IMR-90 (cell line): ENCODE results near the gene BAIAP2. TPM values are rescaled to one million over a fixed set of nuclear protein-coding genes. Genes with fewer than 3 reads are reported as not detected.

Experiments
- ATAC-seq: fragments of 200-7000 bp; cut with Tn5 transposase; 2 replicates; pipeline ENCODE4 v1.9.1; 2020; ENCODE audit warnings: low read depth, mild to moderate bottlenecking, moderate library complexity
- BruUV-seq: library from RNA; stranded (reverse); fragments of 400-500 nt; replicated peaks from 2 replicates; lab custom pipeline; 2021; lab: Mats Ljungman, UMichigan
- CTCF ChIA-PET: fragments of 300-600 bp; formaldehyde crosslinking; extraction: SDS; loops from one replicate; lab custom pipeline; 2021; ENCODE audit warnings: antibody characterized with exemption; lab: Yijun Ruan, JAX
- POLR2A ChIA-PET: fragments of 300-600 bp; sonication (Branson Sonifier 250); formaldehyde crosslinking; loops from one replicate; lab custom pipeline; 2022; ENCODE audit warnings: antibody characterized with exemption; ENCODE audit not compliant: unreplicated experiment; lab: Charles Lee
- DNase-seq: peaks from one replicate; pipeline ENCODE4 v3.0.0; 2013
- H2AFZ ChIP-seq: replicated peaks from 2 replicates; pipeline ENCODE3; 2013; ENCODE audit warnings: low read length, mild to moderate bottlenecking; ENCODE audit not compliant: poor library complexity
- H2AK5ac ChIP-seq: 2 replicates; pipeline ENCODE4 v1.6.1; 2013; ENCODE audit warnings: low read depth, low read length, inconsistent platforms
- H2AK9ac ChIP-seq: replicated peaks from 2 replicates; pipeline ENCODE3; 2013; ENCODE audit warnings: mild to moderate bottlenecking, low read depth, low read length, moderate library complexity; ENCODE audit not compliant: poor library complexity
- H2BK120ac ChIP-seq: 2 replicates; pipeline ENCODE4 v1.6.1; 2013; ENCODE audit warnings: low read depth, low read length, inconsistent platforms
- H2BK15ac ChIP-seq: 3 replicates; pipeline ENCODE4 v1.6.1; 2013; ENCODE audit warnings: low read depth, low read length, inconsistent platforms
- H2BK20ac ChIP-seq: 2 replicates; pipeline ENCODE4 v1.6.1; 2013; ENCODE audit warnings: low read depth, mild to moderate bottlenecking, inconsistent platforms, low read length, moderate library complexity
- H2BK5ac ChIP-seq: 2 replicates; pipeline ENCODE4 v1.6.1; 2013; ENCODE audit warnings: mild to moderate bottlenecking, low read depth, low read length, inconsistent platforms; ENCODE audit not compliant: poor library complexity, severe bottlenecking
- H3K14ac ChIP-seq: replicated peaks from 2 replicates; pipeline ENCODE4 v1.6.1; 2013; ENCODE audit warnings: low read depth, low read length, inconsistent platforms
- H3K18ac ChIP-seq: 2 replicates; pipeline ENCODE4 v1.6.1; 2013; ENCODE audit warnings: low read depth, low read length, control low read depth
- H3K23ac ChIP-seq: 2 replicates; pipeline ENCODE4 v1.6.1; 2013; ENCODE audit warnings: low read depth, low read length, inconsistent platforms
- H3K27ac ChIP-seq: 2 replicates; pipeline ENCODE4 v1.5.1; 2013; ENCODE audit warnings: mild to moderate bottlenecking, control low read depth, low read length; ENCODE audit not compliant: insufficient read depth
- H3K27me3 ChIP-seq: 2 replicates; pipeline ENCODE4 v1.6.1; 2013; ENCODE audit warnings: low read length; ENCODE audit not compliant: control insufficient read depth, insufficient read depth
- H3K36me3 ChIP-seq: 2 replicates; pipeline ENCODE4 v1.6.1; 2013; ENCODE audit warnings: low read length, mixed read lengths; ENCODE audit not compliant: control insufficient read depth, insufficient read depth
- H3K4ac ChIP-seq: 2 replicates; pipeline ENCODE4 v1.6.1; 2013; ENCODE audit warnings: low read depth, low read length, inconsistent platforms
- H3K4me1 ChIP-seq: 2 replicates; pipeline ENCODE4 v1.6.1; 2013; ENCODE audit warnings: low read length, mixed read lengths; ENCODE audit not compliant: control insufficient read depth, insufficient read depth
- H3K4me2 ChIP-seq: 2 replicates; pipeline ENCODE4 v1.6.1; 2013; ENCODE audit warnings: low read depth, mild to moderate bottlenecking, control low read depth, low read length, moderate library complexity
- H3K4me3 ChIP-seq: 2 replicates; pipeline ENCODE4 v1.5.1; 2013; ENCODE audit warnings: low read depth, mild to moderate bottlenecking, control low read depth, low read length, moderate library complexity; ENCODE audit not compliant: insufficient read depth
- H3K56ac ChIP-seq: 2 replicates; pipeline ENCODE4 v1.6.1; 2013; ENCODE audit warnings: low read length, inconsistent platforms; ENCODE audit not compliant: insufficient read depth; ENCODE audit errors: extremely low read depth
- H3K79me1 ChIP-seq, 2 experiments: 2 replicates each; pipeline ENCODE4 v1.6.1; 2013; ENCODE audit warnings: low read length in 2 of 2, inconsistent platforms in 1 of 2, low read depth in 1 of 2
- H3K9ac ChIP-seq: 2 replicates; pipeline ENCODE4 v1.6.1; 2013; ENCODE audit warnings: low read depth, low read length, control low read depth
- H3K9me1 ChIP-seq: 2 replicates; pipeline ENCODE4 v1.6.1; 2013; ENCODE audit warnings: low read length, inconsistent platforms; ENCODE audit not compliant: insufficient read depth
- H3K9me3 ChIP-seq: 2 replicates; pipeline ENCODE4 v1.6.1; 2013; ENCODE audit warnings: low read length; ENCODE audit not compliant: control insufficient read depth, insufficient read depth
- H4K20me1 ChIP-seq: 2 replicates; pipeline ENCODE4 v1.6.1; 2013; ENCODE audit warnings: low read length, inconsistent platforms; ENCODE audit not compliant: insufficient read depth
- H4K5ac ChIP-seq: 2 replicates; pipeline ENCODE4 v1.6.1; 2013; ENCODE audit warnings: mild to moderate bottlenecking, low read depth, low read length, control low read depth
- H4K8ac ChIP-seq, 2 experiments: 2 replicates each; pipeline ENCODE4 v1.6.1; 2013; ENCODE audit warnings: low read depth in 2 of 2, low read length in 2 of 2, control low read depth in 1 of 2, inconsistent platforms in 1 of 2
- H4K91ac ChIP-seq: 2 replicates; pipeline ENCODE4 v1.6.1; 2013; ENCODE audit warnings: low read depth, low read length, inconsistent platforms; ENCODE audit not compliant: insufficient read depth
- CTCF ChIP-seq: conservative IDR thresholded peaks from 2 replicates; pipeline ENCODE4 v1.5.1; 2012; ENCODE audit warnings: mild to moderate bottlenecking, low read depth, low read length, improper control_type of control experiment
- ELK1 ChIP-seq: fragments of 150-350 bp; IDR thresholded peaks from 2 replicates; pipeline ENCODE4 v1.6.1; 2016; ENCODE audit warnings: low read depth, mild to moderate bottlenecking, low read length, moderate library complexity, borderline replicate concordance
- FOS ChIP-seq: fragments of 150-350 bp; IDR thresholded peaks from 2 replicates; pipeline ENCODE4 v1.6.1; 2016; ENCODE audit warnings: low read depth, low read length
- MAFK ChIP-seq: IDR thresholded peaks from 2 replicates; pipeline ENCODE4 v1.6.1; 2012; ENCODE audit warnings: low read depth, low read length, improper control_type of control experiment
- NFE2L2 ChIP-seq: fragments of 150-350 bp; IDR thresholded peaks from 2 replicates; pipeline ENCODE4 v1.6.1; 2016; ENCODE audit warnings: low read depth, mild to moderate bottlenecking, low read length
- POLR2A ChIP-seq: IDR thresholded peaks from 2 replicates; pipeline ENCODE4 v1.6.1; 2012; ENCODE audit warnings: mild to moderate bottlenecking, low read depth, low read length
- RCOR1 ChIP-seq: IDR thresholded peaks from 2 replicates; pipeline ENCODE4 v1.6.1; 2012; ENCODE audit warnings: mild to moderate bottlenecking, low read length, improper control_type of control experiment; ENCODE audit not compliant: insufficient replicate concordance
- RFX5 ChIP-seq: IDR thresholded peaks from 2 replicates; pipeline ENCODE4 v1.8.0; 2012; ENCODE audit warnings: low read depth, mild to moderate bottlenecking, low read length, moderate library complexity
- USF2 ChIP-seq: fragments of 150-350 bp; IDR thresholded peaks from 2 replicates; pipeline ENCODE4 v1.6.1; 2017; ENCODE audit warnings: mild to moderate bottlenecking, antibody characterized with exemption, low read length, low read depth
- WGBS, 2 experiments: methylation state at CpG; one replicate each; pipeline versions ENCODE4 v1.1.5 to v1.1.7; 2013; ENCODE audit warnings: missing lambda C conversion rate in 2 of 2; ENCODE audit not compliant: insufficient read length in 1 of 2; ENCODE audit errors: extremely low coverage in 2 of 2; 5-methylcytosine and 5-hydroxymethylcytosine counted together
- dilution Hi-C: fragments of 300-500 bp; cut with HindIII; formaldehyde crosslinking; loops from one replicate; pipeline ENCODE4 v1.14.3; 2018; ENCODE audit warnings: low sequenced_read_pairs; ENCODE audit not compliant: unreplicated experiment
- in situ Hi-C: fragments of 300-500 bp; cut with MboI; formaldehyde crosslinking; loops from 3 replicates; pipeline ENCODE4 v1.14.3; 2019; ENCODE audit warnings: low sequenced_read_pairs, inconsistent platforms, mixed read lengths
- intact Hi-C: fragments of 100-400 bp; cut with micrococcal nuclease; formaldehyde crosslinking; loops from 2 replicates; pipeline ENCODE4 v1.10.0; 2022
- polyA plus RNA-seq, 3 experiments: library from polyadenylated mRNA; depleted of rRNA; stranded (reverse); fragments of >200 nt; gene quantifications; 2 replicates each; pipeline ENCODE4 v1.2.3, GENCODE V29; 2012; ENCODE audit warnings: low replicate concordance in 1 of 3
- total RNA-seq: library from RNA; depleted of rRNA; stranded (reverse); fragments of >200 nt; gene quantifications from 2 replicates; pipeline ENCODE4 v1.2.3, GENCODE V29; 2012

The BAIAP2 gene
- total and polyA plus RNA-seq, 2 of the 4 experiments (the other 2 are of a cell fraction) = 18.3 to 32.6 TPM

- no peak overlapping the region for H4K8ac ChIP-seq
- in situ Hi-C loops (no loop called here), intact Hi-C loops (no loop called here), dilution Hi-C loops (no loop called here)
- H2BK5ac ChIP-seq = no peak overlapping the region
- ChIA-PET CTCF (interaction anchor here (0.7 kb wide), 1 partner anchor 36 kb away, joined by 3 read pairs; no protein-coding TSS in a partner anchor), POLR2A (no interaction called here)
- no peak overlapping the region for H2BK15ac ChIP-seq
- no peak overlapping the region for H3K4ac ChIP-seq
- no peaks in the 10 kb centered on the region for H3K9me3 ChIP-seq
- H3K4me1 ChIP-seq = peaks cover 12% of the 10 kb centered on the region
- no peak overlapping the region for H4K91ac ChIP-seq
- DNase-seq (no peak), ATAC-seq (no peak)
- no peaks in the 10 kb centered on the region for H3K27me3 ChIP-seq
- no peak overlapping the region for H2BK120ac ChIP-seq
- H2BK20ac ChIP-seq = no peak overlapping the region
- no peak overlapping the region for H3K27ac ChIP-seq
- WGBS, 2 experiments = 90% methylated on average over 2 of the region's 16 CpGs; no CpG with 5 or more reads in 1 of the 2 experiments
- no TSS peak for BruUV-seq
- peaks cover 12 to 14% of the 10 kb centered on the region in 2 experiments; a peak in 3 of 4 replicates for H3K79me1 ChIP-seq
- H3K4me3 ChIP-seq = no peak overlapping the region
- no peak overlapping the region for H3K23ac ChIP-seq
- H3K14ac ChIP-seq = no peak overlapping the region
- H2AK5ac ChIP-seq = no peak overlapping the region
- H2AK9ac ChIP-seq = peak overlapping the region; percentile 49
- TF ChIP-seq MAFK = no peak
- TF ChIP-seq CTCF = no peak
- TF ChIP-seq RFX5 = no peak
- TF ChIP-seq USF2 = no peak
- TF ChIP-seq NFE2L2 = no peak
- TF ChIP-seq RCOR1 = no peak
- no peak for TF ChIP-seq POLR2A
- TF ChIP-seq FOS = no peak
- no peak for TF ChIP-seq ELK1
- no peak overlapping the region for H3K4me2 ChIP-seq
- peaks cover 12% of the 10 kb centered on the region; the same call in 1 of the 2 replicates for H3K9me1 ChIP-seq
- no peak overlapping the region for H4K5ac ChIP-seq
- no peaks in the 10 kb centered on the region; the same call in 1 of the 2 replicates for H4K20me1 ChIP-seq
- no peak overlapping the region for H3K9ac ChIP-seq
- no peak overlapping the region for H3K18ac ChIP-seq
- no peak overlapping the region for H3K56ac ChIP-seq
- H2AFZ ChIP-seq = peak overlapping the region; percentile 75
- no peaks in the 10 kb centered on the region for H3K36me3 ChIP-seq
Measured at GRCh38 chr17:80987941-80988461, 47.0 kb upstream of the BAIAP2 start.
